ENCODE measurements around the gene DBI. TPM values are rescaled to one million over a fixed set of nuclear protein-coding genes. Genes with fewer than 3 reads are reported as not detected.

DBI gene
- total RNA-seq, 1 experiment from 2014 or later, result 247 TPM

DNA sequence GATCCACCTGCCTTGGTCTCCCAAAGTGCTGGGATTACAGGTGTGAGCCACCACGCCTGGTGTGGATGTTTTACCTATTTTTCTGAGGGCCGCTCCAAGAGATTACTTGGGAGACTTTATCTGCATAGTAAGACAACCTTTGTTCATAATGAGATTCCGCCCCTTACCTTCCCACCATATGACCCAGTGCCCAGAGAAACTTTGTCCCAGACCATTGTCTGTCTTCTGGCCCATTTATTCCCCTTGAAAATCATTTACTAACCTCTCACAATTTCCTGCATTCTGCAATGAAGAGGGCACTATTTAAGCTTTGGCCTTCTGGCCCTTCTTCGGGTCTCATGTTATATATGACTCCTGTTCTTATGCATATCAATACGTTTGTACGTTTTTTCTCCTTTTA is 51.1 kb downstream of the DBI start:
- in situ Hi-C loops (cut with HindIII; ENCODE audit: low pct_unique_long_range_greater_than_20kb, low sequenced_read_pairs), result no loop called here
- no peak for DNase-seq (ENCODE audit: low read depth, low spot score)

DNA sequence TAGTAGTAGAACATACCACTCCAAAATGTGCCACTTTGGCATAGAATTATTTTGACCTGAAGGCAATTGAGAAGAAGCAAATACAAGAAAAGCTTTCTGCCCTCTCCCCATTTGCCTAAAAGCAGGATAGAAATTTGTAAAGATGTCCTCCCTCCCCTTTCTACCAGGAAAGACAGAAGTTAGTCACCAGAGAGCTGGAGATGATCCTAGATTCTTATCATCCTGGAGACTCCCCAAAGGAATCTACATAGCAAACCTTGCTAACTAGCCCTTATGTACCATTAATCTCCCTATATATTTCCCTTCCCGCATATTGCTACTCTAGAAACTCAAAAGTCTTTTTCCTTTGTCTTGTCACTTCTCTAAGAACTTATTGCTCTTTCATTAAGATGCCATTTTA is 52.3 kb downstream of the DBI start:
- no peak for DNase-seq (ENCODE audit: low read depth, low spot score)
- in situ Hi-C loops (cut with HindIII; ENCODE audit: low pct_unique_long_range_greater_than_20kb, low sequenced_read_pairs), result no loop called here

- no peak for DNase-seq (ENCODE audit: low read depth, low spot score)
- in situ Hi-C loops (cut with HindIII; ENCODE audit: low pct_unique_long_range_greater_than_20kb, low sequenced_read_pairs), result no loop called here
Measured at GRCh38 chr2:119419803-119420508, 53.2 kb downstream of the DBI start.

- in situ Hi-C loops (cut with HindIII; ENCODE audit: low pct_unique_long_range_greater_than_20kb, low sequenced_read_pairs), result no loop called here
Measured at GRCh38 chr2:119421304-119421703, 54.5 kb downstream of the DBI start.

GRCh38 chr2:119421741-119422140 is 55.0 kb downstream of the DBI start:
- in situ Hi-C loops (cut with HindIII; ENCODE audit: low pct_unique_long_range_greater_than_20kb, low sequenced_read_pairs), result no loop called here
- no peak for DNase-seq (ENCODE audit: low read depth, low spot score)

More at GRCh38 chr2:119421304-119421703, 54.5 kb downstream of the DBI start:
- DNase-seq (ENCODE audit: low read depth, low spot score), result no peak

Other genes starting within 250 kb of the DBI start
- not detected in 2 replicates for gene C1QL2, start 208.2 kb upstream of the DBI start, total RNA-seq (2014; rRNA removed; shearing (Covaris generic))
- 6.0 and 8.5 TPM in 2 replicates for gene STEAP3, start 143.1 kb upstream of the DBI start, total RNA-seq (2014; rRNA removed; shearing (Covaris generic))
- gene C2orf76, start 143 bp upstream of the DBI start, total RNA-seq (2014; rRNA removed; shearing (Covaris generic)), result 23.6 and 23.8 TPM in 2 replicates
- gene TMEM37, start 64.9 kb downstream of the DBI start, total RNA-seq (2014; rRNA removed; shearing (Covaris generic)), result not detected in 2 replicates
- gene SCTR, start 157.5 kb downstream of the DBI start, total RNA-seq (2014; rRNA removed; shearing (Covaris generic)), result not detected in 2 replicates
- not detected in 2 replicates for gene CFAP221, start 177.5 kb downstream of the DBI start, total RNA-seq (2014; rRNA removed; shearing (Covaris generic))